K562 (cell line): ENCODE data around the gene OOSP4A. TPM values are rescaled to one million over a fixed set of nuclear protein-coding genes. Genes with fewer than 3 reads are reported as not detected.

Source experiments
- JUN ChIP-seq, 2 experiments: sonication (generic) in 1 of 2; formaldehyde crosslinking in 1 of 2; IDR thresholded peaks; 2 replicates each; pipeline versions ENCODE4 v1.6.1 to v1.8.0; 2012 to 2022; ENCODE audit warnings: borderline replicate concordance in 2 of 2, mild to moderate bottlenecking in 2 of 2, improper control_type of control experiment in 1 of 2, low read depth in 1 of 2, low read length in 1 of 2, missing genetic modification reagents in 1 of 2
- MEF2A ChIP-seq: IDR thresholded peaks from 2 replicates; pipeline ENCODE4 v1.6.1; 2011; ENCODE audit warnings: low read depth, mild to moderate bottlenecking, low read length, moderate library complexity; ENCODE audit not compliant: control insufficient read depth
- MTA1 ChIP-seq: fragments of 450-650 bp; IDR thresholded peaks from 2 replicates; pipeline ENCODE4 v1.6.1; 2017; ENCODE audit warnings: borderline replicate concordance
- MXI1 ChIP-seq: IDR thresholded peaks from 2 replicates; pipeline ENCODE4 v1.6.1; 2011; ENCODE audit warnings: low read depth, mild to moderate bottlenecking, improper control_type of control experiment, low read length
- NR4A1 ChIP-seq, 2 experiments: fragments of 250-450 bp in 1 of 2; fragments of 450-650 bp in 1 of 2; sonication (Bioruptor Pico) in 1 of 2; IDR thresholded peaks; 2 replicates each; pipeline versions ENCODE4 v1.4.0 to v1.6.1; 2016 to 2020; ENCODE audit warnings: mild to moderate bottlenecking in 2 of 2, missing compliant biosample characterization in 1 of 2, missing genetic modification characterization in 1 of 2, moderate library complexity in 1 of 2
- RB1 ChIP-seq: fragments of 450-650 bp; IDR thresholded peaks from 2 replicates; pipeline ENCODE4 v1.6.1; 2017; ENCODE audit warnings: low read depth, mild to moderate bottlenecking
- SMAD1 ChIP-seq: fragments of 150-350 bp; IDR thresholded peaks from 2 replicates; pipeline ENCODE4 v1.6.1; 2014; ENCODE audit warnings: low read length, low read depth; ENCODE audit not compliant: partially characterized antibody
- TSHZ1 ChIP-seq: fragments of 250-450 bp; sonication (Bioruptor Pico); IDR thresholded peaks from 2 replicates; pipeline ENCODE4 v1.4.0; 2020; ENCODE audit warnings: mild to moderate bottlenecking, moderate library complexity
- VEZF1 ChIP-seq: fragments of 200-800 bp; sonication (Bioruptor generic); IDR thresholded peaks from 2 replicates; pipeline ENCODE4 v1.6.1; 2017; ENCODE audit warnings: missing genetic modification characterization, missing compliant biosample characterization
- ZFPM2 ChIP-seq: fragments of 250-450 bp; sonication (Bioruptor Pico); IDR thresholded peaks from 2 replicates; pipeline ENCODE4 v1.5.1; 2022; ENCODE audit warnings: mild to moderate bottlenecking
- ZNF175 ChIP-seq: fragments of 200-800 bp; sonication (Bioruptor generic); IDR thresholded peaks from 2 replicates; pipeline ENCODE4 v1.6.1; 2016; ENCODE audit warnings: low read depth, mild to moderate bottlenecking, missing genetic modification characterization, missing compliant biosample characterization
- ZNF24 ChIP-seq: fragments of 450-650 bp; IDR thresholded peaks from 2 replicates; pipeline ENCODE4 v1.6.1; 2016
- ZNF354B ChIP-seq: fragments of 250-450 bp; sonication (Bioruptor Pico); IDR thresholded peaks from 2 replicates; pipeline ENCODE4 v1.4.0; 2020
- polyA plus RNA-seq, 8 experiments: library from polyadenylated mRNA; depleted of rRNA in 4 of 8; stranded (reverse) in 5 of 8; unstranded in 3 of 8; fragments of >200 nt; fragmentation: Nextera tagmentation in 2 of 8; fragmentation: Illumina TruSeq in 1 of 8; extraction: Ambion mirVana in 2 of 8; extraction: Trizol in 1 of 8; gene quantifications; 2 replicates each; pipeline versions ENCODE4 v1.2.1 to v1.2.3, GENCODE V29; 2011 to 2014; ENCODE audit warnings: inconsistent platforms in 1 of 8, missing spikeins in 1 of 8
- total RNA-seq, 7 experiments: library from RNA; depleted of rRNA in 6 of 7; stranded (reverse); fragments of >200 nt in 6 of 7; fragmentation: Illumina TruSeq in 2 of 7; extraction: Trizol in 2 of 7; gene quantifications; 2 replicates each; pipeline versions ENCODE4 v1.2.1 to v1.2.3, GENCODE V29; 2011 to 2021; ENCODE audit warnings: low replicate concordance in 1 of 7
- TF ChIP-seq, protein P1 (sequence below): fragments of 250-450 bp; sonication (Bioruptor Pico); IDR thresholded peaks from 2 replicates; pipeline ENCODE4 v1.9.0; 2021; ENCODE audit warnings: mild to moderate bottlenecking
- TF ChIP-seq, protein P2 (sequence below), 2 experiments: fragments of 450-650 bp in 1 of 2; IDR thresholded peaks; 2 replicates each; pipeline ENCODE4 v1.6.1; 2011 to 2017; ENCODE audit warnings: low read depth in 2 of 2, antibody characterized with exemption in 1 of 2, borderline replicate concordance in 1 of 2, low read length in 1 of 2, mild to moderate bottlenecking in 1 of 2, mixed read lengths in 1 of 2; ENCODE audit not compliant: control insufficient read depth in 1 of 2

OOSP4A gene
- total and polyA plus RNA-seq, 9 of the 15 experiments (the other 6 are each of a cell fraction or from before 2014, with no cell fraction given), result 0.40 to 2.4 (median 0.74) TPM; not detected in 2

DNA sequence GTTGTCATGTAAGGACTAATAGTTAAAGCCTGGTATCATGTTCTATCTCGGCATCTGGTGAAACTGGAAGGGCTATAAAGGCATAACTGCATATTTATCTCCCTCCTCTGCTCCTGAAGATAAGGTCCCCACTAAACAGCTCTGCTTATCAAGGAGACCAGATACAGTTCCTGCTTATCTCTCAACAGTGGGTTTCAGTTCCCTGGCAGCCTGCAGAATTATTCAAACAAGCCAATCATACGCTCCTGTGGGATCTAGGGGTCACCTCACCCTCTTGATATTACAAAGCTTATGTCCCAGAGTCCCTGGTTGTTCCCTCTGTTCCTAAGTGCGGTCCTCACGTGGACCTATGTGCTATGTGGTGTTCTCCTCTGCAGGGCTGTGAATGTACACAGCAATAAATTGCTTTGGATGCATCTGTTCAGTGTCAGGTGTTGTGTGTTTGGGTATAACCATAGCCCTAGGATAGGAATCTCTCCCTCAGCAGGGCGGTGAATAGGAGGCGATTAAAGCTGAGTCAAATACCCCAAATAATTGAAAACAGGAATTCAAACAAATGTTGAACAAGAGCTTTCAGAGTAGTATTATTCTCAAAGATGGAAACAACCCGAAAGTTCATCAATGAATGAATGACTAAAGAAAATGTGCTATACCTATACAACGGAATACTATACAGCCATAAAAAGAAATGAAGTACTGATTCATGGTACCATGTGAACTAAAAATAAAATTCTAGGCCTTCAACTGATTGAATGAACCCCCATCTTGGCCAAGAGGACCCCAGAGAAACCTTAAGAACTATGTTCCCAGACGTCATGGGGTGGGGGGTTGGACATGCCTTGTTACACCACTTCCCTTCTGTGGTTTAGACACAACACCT, 3.1 kb upstream of the OOSP4A start (continued):
- no peak for TF ChIP-seq TSHZ1 (CRISPR knock-in tag)
- TF ChIP-seq MEF2A, result peak; percentile 60; the same call in 1 of the 2 replicates
- peak; percentile 78 for TF ChIP-seq VEZF1 (CRISPR knock-in tag)
- peak; percentile 45; the same call in 1 of the 2 replicates for TF ChIP-seq RB1
- peak; percentile 95 for TF ChIP-seq ZNF175 (CRISPR knock-in tag)
- peak; percentile 74; the same call in 1 of the 2 replicates for TF ChIP-seq MXI1
- no peak for TF ChIP-seq NR4A1 (CRISPR knock-in tag; IDR thresholded peaks at IDR 0.05)
- TF ChIP-seq NR4A1 (tag; IDR thresholded peaks at IDR 0.05), result peak; percentile 95
- peak; percentile 96 for TF ChIP-seq SMAD1
- TF ChIP-seq, protein P1, sequence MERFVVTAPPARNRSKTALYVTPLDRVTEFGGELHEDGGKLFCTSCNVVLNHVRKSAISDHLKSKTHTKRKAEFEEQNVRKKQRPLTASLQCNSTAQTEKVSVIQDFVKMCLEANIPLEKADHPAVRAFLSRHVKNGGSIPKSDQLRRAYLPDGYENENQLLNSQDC (CRISPR knock-in tag), result peak; percentile 55; the same call in 1 of the 2 replicates
- peak; percentile 95 for TF ChIP-seq MTA1
- TF ChIP-seq, protein P2, sequence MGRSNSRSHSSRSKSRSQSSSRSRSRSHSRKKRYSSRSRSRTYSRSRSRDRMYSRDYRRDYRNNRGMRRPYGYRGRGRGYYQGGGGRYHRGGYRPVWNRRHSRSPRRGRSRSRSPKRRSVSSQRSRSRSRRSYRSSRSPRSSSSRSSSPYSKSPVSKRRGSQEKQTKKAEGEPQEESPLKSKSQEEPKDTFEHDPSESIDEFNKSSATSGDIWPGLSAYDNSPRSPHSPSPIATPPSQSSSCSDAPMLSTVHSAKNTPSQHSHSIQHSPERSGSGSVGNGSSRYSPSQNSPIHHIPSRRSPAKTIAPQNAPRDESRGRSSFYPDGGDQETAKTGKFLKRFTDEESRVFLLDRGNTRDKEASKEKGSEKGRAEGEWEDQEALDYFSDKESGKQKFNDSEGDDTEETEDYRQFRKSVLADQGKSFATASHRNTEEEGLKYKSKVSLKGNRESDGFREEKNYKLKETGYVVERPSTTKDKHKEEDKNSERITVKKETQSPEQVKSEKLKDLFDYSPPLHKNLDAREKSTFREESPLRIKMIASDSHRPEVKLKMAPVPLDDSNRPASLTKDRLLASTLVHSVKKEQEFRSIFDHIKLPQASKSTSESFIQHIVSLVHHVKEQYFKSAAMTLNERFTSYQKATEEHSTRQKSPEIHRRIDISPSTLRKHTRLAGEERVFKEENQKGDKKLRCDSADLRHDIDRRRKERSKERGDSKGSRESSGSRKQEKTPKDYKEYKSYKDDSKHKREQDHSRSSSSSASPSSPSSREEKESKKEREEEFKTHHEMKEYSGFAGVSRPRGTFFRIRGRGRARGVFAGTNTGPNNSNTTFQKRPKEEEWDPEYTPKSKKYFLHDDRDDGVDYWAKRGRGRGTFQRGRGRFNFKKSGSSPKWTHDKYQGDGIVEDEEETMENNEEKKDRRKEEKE (IDR thresholded peaks at IDR 0.05; ENCODE audit: borderline replicate concordance in 1 of 2, control insufficient read depth in 1 of 2, low read depth in 2 of 2, low read length in 1 of 2), result peak in 1 of 2 experiments; percentile 54; a peak in 1 of 4 replicates
- TF ChIP-seq ZFPM2 (CRISPR knock-in tag), result no peak
- peak; percentile 88 for TF ChIP-seq ZNF24
- TF ChIP-seq ZNF354B, result peak; percentile 32; the same call in 1 of the 2 replicates
- TF ChIP-seq JUN (IDR thresholded peaks at IDR 0.05; ENCODE audit: borderline replicate concordance, low read depth, low read length), result peak; percentile 47; the same call in 1 of the 2 replicates
- no peak for TF ChIP-seq JUN (CRISPR knock-in tag; IDR thresholded peaks at IDR 0.05; ENCODE audit: borderline replicate concordance)
